Measurements from ENCODE around the gene RADIL.

- TF ChIP-seq, protein P1, sequence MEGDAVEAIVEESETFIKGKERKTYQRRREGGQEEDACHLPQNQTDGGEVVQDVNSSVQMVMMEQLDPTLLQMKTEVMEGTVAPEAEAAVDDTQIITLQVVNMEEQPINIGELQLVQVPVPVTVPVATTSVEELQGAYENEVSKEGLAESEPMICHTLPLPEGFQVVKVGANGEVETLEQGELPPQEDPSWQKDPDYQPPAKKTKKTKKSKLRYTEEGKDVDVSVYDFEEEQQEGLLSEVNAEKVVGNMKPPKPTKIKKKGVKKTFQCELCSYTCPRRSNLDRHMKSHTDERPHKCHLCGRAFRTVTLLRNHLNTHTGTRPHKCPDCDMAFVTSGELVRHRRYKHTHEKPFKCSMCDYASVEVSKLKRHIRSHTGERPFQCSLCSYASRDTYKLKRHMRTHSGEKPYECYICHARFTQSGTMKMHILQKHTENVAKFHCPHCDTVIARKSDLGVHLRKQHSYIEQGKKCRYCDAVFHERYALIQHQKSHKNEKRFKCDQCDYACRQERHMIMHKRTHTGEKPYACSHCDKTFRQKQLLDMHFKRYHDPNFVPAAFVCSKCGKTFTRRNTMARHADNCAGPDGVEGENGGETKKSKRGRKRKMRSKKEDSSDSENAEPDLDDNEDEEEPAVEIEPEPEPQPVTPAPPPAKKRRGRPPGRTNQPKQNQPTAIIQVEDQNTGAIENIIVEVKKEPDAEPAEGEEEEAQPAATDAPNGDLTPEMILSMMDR (IDR thresholded peaks at IDR 0.05): no peak
- no peak for TF ChIP-seq POLR2A (IDR thresholded peaks at IDR 0.05)
- no peak for TF ChIP-seq POLR2AphosphoS5 (IDR thresholded peaks at IDR 0.05)
Measured at GRCh38 chr7:4886671-4887070, 3.2 kb upstream of the RADIL start.
